Measurements from ENCODE around the gene TOMM6. TPM values are rescaled to one million over a fixed set of nuclear protein-coding genes. Genes with fewer than 3 reads are reported as not detected.

Gene TOMM6
- total RNA-seq, 3 donors from 2014 or later (not counting 1 experiment from before 2014, with no cell fraction given), result 95.0 to 109 (median 96.6) TPM

DNA sequence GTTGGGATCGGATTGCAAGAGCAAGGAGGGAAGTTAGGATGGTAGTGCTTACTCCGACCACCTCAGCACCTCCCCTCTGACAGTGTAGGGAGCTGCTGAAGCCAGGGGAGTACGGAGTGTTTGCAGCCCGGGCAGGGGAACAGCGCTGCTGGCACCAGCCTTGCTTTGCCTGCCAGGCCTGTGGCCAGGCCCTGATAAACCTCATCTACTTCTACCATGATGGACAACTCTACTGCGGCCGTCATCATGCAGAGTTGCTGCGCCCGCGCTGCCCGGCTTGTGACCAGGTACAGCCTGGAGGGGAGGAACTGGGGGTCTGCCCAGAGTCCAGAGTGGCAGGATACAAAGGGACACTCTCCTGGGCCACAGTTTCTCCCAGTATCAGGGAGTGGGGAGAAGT is 2.2 kb upstream of the TOMM6 start:
- Histone ChIP-seq H3K27ac (ENCODE audit: low read length) (no peak overlapping the region), H3K27me3 (ENCODE audit: control insufficient read depth, insufficient read depth, low read length) (no peaks in the 10 kb centered on the region), H3K4me3 (ENCODE audit: low read length) (no peak overlapping the region), H3K9me3 (ENCODE audit: control insufficient read depth, insufficient read depth, low read length) (no peaks in the 10 kb centered on the region), H3K36me3 (ENCODE audit: control insufficient read depth, insufficient read depth, low read length) (peaks cover 10% of the 10 kb centered on the region), H3K4me1 (ENCODE audit: control insufficient read depth, insufficient read depth, low read length) (peaks cover 40% of the 10 kb centered on the region)
- TF ChIP-seq, protein P1, sequence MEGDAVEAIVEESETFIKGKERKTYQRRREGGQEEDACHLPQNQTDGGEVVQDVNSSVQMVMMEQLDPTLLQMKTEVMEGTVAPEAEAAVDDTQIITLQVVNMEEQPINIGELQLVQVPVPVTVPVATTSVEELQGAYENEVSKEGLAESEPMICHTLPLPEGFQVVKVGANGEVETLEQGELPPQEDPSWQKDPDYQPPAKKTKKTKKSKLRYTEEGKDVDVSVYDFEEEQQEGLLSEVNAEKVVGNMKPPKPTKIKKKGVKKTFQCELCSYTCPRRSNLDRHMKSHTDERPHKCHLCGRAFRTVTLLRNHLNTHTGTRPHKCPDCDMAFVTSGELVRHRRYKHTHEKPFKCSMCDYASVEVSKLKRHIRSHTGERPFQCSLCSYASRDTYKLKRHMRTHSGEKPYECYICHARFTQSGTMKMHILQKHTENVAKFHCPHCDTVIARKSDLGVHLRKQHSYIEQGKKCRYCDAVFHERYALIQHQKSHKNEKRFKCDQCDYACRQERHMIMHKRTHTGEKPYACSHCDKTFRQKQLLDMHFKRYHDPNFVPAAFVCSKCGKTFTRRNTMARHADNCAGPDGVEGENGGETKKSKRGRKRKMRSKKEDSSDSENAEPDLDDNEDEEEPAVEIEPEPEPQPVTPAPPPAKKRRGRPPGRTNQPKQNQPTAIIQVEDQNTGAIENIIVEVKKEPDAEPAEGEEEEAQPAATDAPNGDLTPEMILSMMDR (IDR thresholded peaks at IDR 0.05), result no peak
- peaks cover 0 to 32% of the 10 kb centered on the region in 2 donors for H3K4me1 Mint-ChIP-seq
- H3K27me3 Mint-ChIP-seq (ENCODE audit: low read depth in 2 of 2), result peaks cover 0 to 3% of the 10 kb centered on the region in 2 donors
- over 99% methylated on average over 11 of the region's 11 CpGs for WGBS (ENCODE audit: insufficient coverage)
- peak overlapping the region; percentile 81 for H3K4me3 Mint-ChIP-seq
- DNase-seq (no peak), ATAC-seq (no peak)
- peaks cover 7% of the 10 kb centered on the region for H3K36me3 Mint-ChIP-seq
- H3K9me3 Mint-ChIP-seq, result no peaks in the 10 kb centered on the region
- intact Hi-C loops (cut with micrococcal nuclease), result loop anchor here (10.0 kb wide), 1 partner anchor 760 kb away; no protein-coding TSS in a partner anchor
- no peak overlapping the region for H3K27ac Mint-ChIP-seq

DNA sequence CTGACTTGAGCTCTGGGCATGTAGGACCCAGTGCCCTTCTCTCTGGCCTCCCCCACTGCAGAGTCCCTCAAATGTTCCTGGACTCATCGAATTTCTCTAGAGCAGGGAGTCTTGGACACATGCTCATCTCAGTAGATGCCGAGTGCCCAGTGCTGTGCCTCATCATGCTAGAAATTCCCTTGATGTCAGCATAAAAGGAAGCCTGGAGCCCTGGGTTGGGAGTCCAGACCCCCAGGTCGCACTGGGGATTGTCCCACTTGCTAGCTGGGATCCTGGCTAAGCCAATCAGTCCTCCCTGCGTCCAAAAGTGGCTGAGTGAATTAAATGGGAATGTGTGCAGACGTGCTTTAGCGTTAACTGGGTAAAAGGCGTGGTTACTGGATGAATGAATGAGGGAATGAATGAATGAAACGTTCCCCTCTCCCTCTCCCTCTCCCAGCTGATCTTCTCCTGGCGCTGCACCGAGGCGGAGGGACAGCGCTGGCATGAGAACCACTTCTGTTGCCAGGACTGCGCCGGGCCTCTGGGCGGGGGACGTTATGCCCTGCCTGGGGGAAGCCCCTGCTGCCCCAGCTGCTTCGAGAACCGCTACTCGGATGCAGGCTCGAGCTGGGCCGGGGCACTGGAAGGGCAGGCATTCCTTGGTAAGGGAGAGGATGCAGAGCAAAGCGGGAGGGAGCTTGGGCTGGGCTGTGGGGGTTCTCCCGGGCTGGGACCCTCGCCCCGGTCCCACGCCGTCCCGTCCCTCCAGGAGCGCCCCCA is 1.6 kb upstream of the TOMM6 start:
- peak overlapping the region in 1 of 2 donors; percentile 96 for H3K27ac Mint-ChIP-seq
- ATAC-seq, result no peak
- no peak for DNase-seq

DNA sequence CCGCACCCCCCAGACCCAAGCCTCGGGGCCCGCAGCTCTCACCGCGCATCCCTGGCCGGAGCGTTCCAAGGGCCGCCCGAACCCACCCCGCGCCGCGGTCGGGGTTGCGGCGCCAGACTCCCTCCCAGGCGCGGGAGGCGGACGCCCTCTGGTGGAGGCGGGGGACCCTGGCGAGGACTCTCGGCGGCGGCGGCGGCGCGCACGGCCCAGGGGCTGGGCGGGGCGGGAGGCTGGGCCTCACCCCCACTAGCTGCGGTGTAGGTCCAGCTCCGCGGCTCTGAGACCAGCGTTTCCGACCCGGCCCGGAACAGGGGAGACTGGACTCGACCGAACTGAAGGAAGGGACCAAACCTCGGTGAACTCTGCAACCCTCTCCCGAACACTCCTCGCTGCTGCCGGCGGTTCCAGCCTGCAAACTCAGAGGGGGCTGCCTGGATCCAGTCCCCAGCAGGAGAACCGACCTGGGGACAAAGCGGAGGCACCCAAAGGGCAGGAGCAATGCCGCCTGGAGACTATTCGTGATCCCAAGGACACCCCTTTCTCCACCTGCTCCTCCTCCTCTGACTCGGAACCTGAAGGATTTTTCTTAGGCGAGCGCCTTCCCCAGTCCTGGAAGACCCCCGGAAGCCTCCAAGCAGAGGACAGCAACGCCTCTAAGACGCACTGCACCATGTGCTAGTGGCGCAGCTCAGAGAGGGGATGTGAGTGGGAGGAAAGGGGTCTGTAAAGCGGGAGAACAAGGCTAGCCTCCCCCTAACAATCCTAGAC is 859 bp upstream of the TOMM6 start:
- H3K36me3 Mint-ChIP-seq, result peaks cover 8% of the 10 kb centered on the region
- WGBS (ENCODE audit: insufficient coverage), result under 1% methylated on average over 58 of the region's 58 CpGs
- TF ChIP-seq, protein P1 (IDR thresholded peaks at IDR 0.05), result peak; percentile 69
- intact Hi-C loops (cut with micrococcal nuclease), result loop anchor here (1.0 to 10.0 kb wide), 5 partner anchors 52 to 758 kb away; partner anchors contain the start of genes BYSL, MED20, MRPS10 and TFEB
- Histone ChIP-seq H3K4me1 (ENCODE audit: control insufficient read depth, insufficient read depth, low read length) (peaks cover 30% of the 10 kb centered on the region), H3K4me3 (ENCODE audit: low read length) (peak overlapping the region; percentile 86), H3K36me3 (ENCODE audit: control insufficient read depth, insufficient read depth, low read length) (peaks cover 21% of the 10 kb centered on the region), H3K9me3 (ENCODE audit: control insufficient read depth, insufficient read depth, low read length) (no peaks in the 10 kb centered on the region), H3K27ac (ENCODE audit: low read length) (peak overlapping the region; percentile 92), H3K27me3 (ENCODE audit: control insufficient read depth, insufficient read depth, low read length) (no peaks in the 10 kb centered on the region)
- no peaks in the 10 kb centered on the region for H3K27me3 Mint-ChIP-seq (ENCODE audit: low read depth in 2 of 2)
- ATAC-seq, result peak; percentile 74 to 86 (median 77)
- no peaks in the 10 kb centered on the region for H3K9me3 Mint-ChIP-seq
- DNase-seq, result peak; percentile 87 to 91
- peaks cover 0 to 25% of the 10 kb centered on the region in 2 donors for H3K4me1 Mint-ChIP-seq
- peak overlapping the region; percentile 92 to 96 for H3K27ac Mint-ChIP-seq
- peak overlapping the region; percentile 94 for H3K4me3 Mint-ChIP-seq

More for the DNA sequence above, 1.6 kb upstream of the TOMM6 start:
- H3K4me1 Mint-ChIP-seq, result peaks cover 0 to 31% of the 10 kb centered on the region in 2 donors
- TF ChIP-seq, protein P1 (IDR thresholded peaks at IDR 0.05), result no peak
- peaks cover 8% of the 10 kb centered on the region for H3K36me3 Mint-ChIP-seq
- peak overlapping the region; percentile 81 for H3K4me3 Mint-ChIP-seq
- 38% methylated on average over 25 of the region's 29 CpGs for WGBS (ENCODE audit: insufficient coverage)
- no peaks in the 10 kb centered on the region for H3K9me3 Mint-ChIP-seq
- peaks cover 0 to 3% of the 10 kb centered on the region in 2 donors for H3K27me3 Mint-ChIP-seq (ENCODE audit: low read depth in 2 of 2)
- H3K27me3 ChIP-seq (ENCODE audit: control insufficient read depth, insufficient read depth, low read length), result no peaks in the 10 kb centered on the region
- peaks cover 37% of the 10 kb centered on the region for H3K4me1 ChIP-seq (ENCODE audit: control insufficient read depth, insufficient read depth, low read length)
- no peaks in the 10 kb centered on the region for H3K9me3 ChIP-seq (ENCODE audit: control insufficient read depth, insufficient read depth, low read length)
- no peak overlapping the region for H3K27ac ChIP-seq (ENCODE audit: low read length)
- intact Hi-C loops (cut with micrococcal nuclease), result loop anchor here (2.0 to 10.0 kb wide), 3 partner anchors 51 to 759 kb away; partner anchors contain the start of genes MRPS10 and TFEB
- H3K36me3 ChIP-seq (ENCODE audit: control insufficient read depth, insufficient read depth, low read length), result peaks cover 16% of the 10 kb centered on the region
- no peak overlapping the region for H3K4me3 ChIP-seq (ENCODE audit: low read length)
